HEK293 (cell line): Measurements from ENCODE around the gene KIF13A.
A peak's percentile ranks its signal among the peaks of the same experiment; 100 is the strongest.
"Not testable (repeated sequence)": the region's sequence is repeated elsewhere in the genome, so short reads cannot be mapped to it uniquely, and the experiment has no call there.

Experiments used
- CTCF ChIA-PET: fragments of 350-600 bp; formaldehyde crosslinking; extraction: SDS; loops from one replicate; lab custom pipeline; 2021; ENCODE audit warnings: antibody characterized with exemption; lab: Yijun Ruan, JAX
- POLR2A ChIA-PET: fragments of 300-600 bp; formaldehyde crosslinking; extraction: SDS; loops from one replicate; lab custom pipeline; 2020; ENCODE audit warnings: antibody characterized with exemption, inconsistent platforms; lab: Yijun Ruan, JAX
- H3K27ac ChIP-seq: fragments of 200-500 bp; sonication (Bioruptor generic); 2 replicates; pipeline ENCODE4 v1.5.1; 2014; ENCODE audit warnings: low read depth, low read length, control low read depth, inconsistent platforms; ENCODE audit errors: extremely low read depth
- H3K36me3 ChIP-seq, 2 experiments: fragments of 200-500 bp in 1 of 2; sonication (Bioruptor generic) in 1 of 2; 1 replicate in 1 of 2; 2 replicates in 1 of 2; pipeline ENCODE4 v1.5.1; 2014 to 2017; ENCODE audit warnings: inconsistent platforms in 2 of 2, low read length in 2 of 2; ENCODE audit not compliant: control insufficient read depth in 2 of 2, insufficient read depth in 1 of 2
- H3K4me1 ChIP-seq: fragments of 200-500 bp; sonication (Bioruptor generic); 2 replicates; pipeline ENCODE4 v1.5.1; 2014; ENCODE audit warnings: mild to moderate bottlenecking, low read length, inconsistent platforms; ENCODE audit not compliant: control insufficient read depth, insufficient read depth
- H3K4me3 ChIP-seq: 2 replicates; pipeline ENCODE4 v1.5.1; 2011; ENCODE audit warnings: low read depth, mild to moderate bottlenecking, control low read depth, low read length, moderate library complexity
- H3K9me3 ChIP-seq: fragments of 200-500 bp; sonication (Bioruptor generic); 2 replicates; pipeline ENCODE4 v1.5.1; 2014; ENCODE audit warnings: low read depth, low read length, inconsistent platforms; ENCODE audit not compliant: control insufficient read depth, insufficient read depth
- BCL6B ChIP-seq: fragments of 450-650 bp; formaldehyde crosslinking; IDR thresholded peaks from 2 replicates; pipeline ENCODE4 v1.5.1; 2017; ENCODE audit warnings: missing biosample characterization, missing genetic modification characterization
- EGR2 ChIP-seq: fragments of 450-650 bp; formaldehyde crosslinking; IDR thresholded peaks from 2 replicates; pipeline ENCODE4 v1.5.1; 2016; ENCODE audit warnings: low read depth, missing biosample characterization, missing genetic modification characterization
- ELK4 ChIP-seq: IDR thresholded peaks from 2 replicates; pipeline ENCODE4 v1.6.1; 2011; ENCODE audit warnings: mild to moderate bottlenecking, low read depth, low read length, borderline replicate concordance
- GFI1B ChIP-seq: fragments of 450-650 bp; formaldehyde crosslinking; IDR thresholded peaks from 2 replicates; pipeline ENCODE4 v1.5.1; 2016; ENCODE audit warnings: missing biosample characterization, missing genetic modification characterization
- HOXD13 ChIP-seq: sonication (generic); formaldehyde crosslinking; IDR thresholded peaks from 2 replicates; pipeline ENCODE4 v1.8.0; 2022; ENCODE audit warnings: missing genetic modification reagents, borderline replicate concordance
- KLF16 ChIP-seq: fragments of 450-650 bp; formaldehyde crosslinking; IDR thresholded peaks from 2 replicates; pipeline ENCODE4 v1.5.1; 2017; ENCODE audit warnings: missing biosample characterization, missing genetic modification characterization
- MYNN ChIP-seq: fragments of 450-650 bp; formaldehyde crosslinking; IDR thresholded peaks from 2 replicates; pipeline ENCODE4 v1.5.1; 2016; ENCODE audit warnings: missing biosample characterization, missing genetic modification characterization, borderline replicate concordance
- MZF1 ChIP-seq: fragments of 450-650 bp; formaldehyde crosslinking; IDR thresholded peaks from 2 replicates; pipeline ENCODE4 v1.5.1; 2017; ENCODE audit warnings: missing biosample characterization, missing genetic modification characterization, borderline replicate concordance
- PRDM1 ChIP-seq: fragments of 450-650 bp; formaldehyde crosslinking; IDR thresholded peaks from 2 replicates; pipeline ENCODE4; 2016; ENCODE audit warnings: missing biosample characterization, missing genetic modification characterization
- ZBTB8A ChIP-seq: fragments of 450-650 bp; formaldehyde crosslinking; IDR thresholded peaks from 2 replicates; pipeline ENCODE4 v1.5.1; 2016; ENCODE audit warnings: missing biosample characterization, missing genetic modification characterization
- ZFHX2 ChIP-seq: fragments of 450-650 bp; formaldehyde crosslinking; conservative IDR thresholded peaks from 2 replicates; pipeline ENCODE4 v1.5.1; 2016; ENCODE audit warnings: missing biosample characterization, missing genetic modification characterization
- ZNF10 ChIP-seq: fragments of 450-650 bp; formaldehyde crosslinking; IDR thresholded peaks from 2 replicates; pipeline ENCODE4 v1.5.1; 2017; ENCODE audit warnings: missing biosample characterization, missing genetic modification characterization
- ZNF157 ChIP-seq: fragments of 450-650 bp; formaldehyde crosslinking; IDR thresholded peaks from 2 replicates; pipeline ENCODE4 v1.5.1; 2016; ENCODE audit warnings: missing biosample characterization, missing genetic modification characterization
- ZNF341 ChIP-seq: fragments of 450-650 bp; formaldehyde crosslinking; IDR thresholded peaks from 2 replicates; pipeline ENCODE4; 2016; ENCODE audit warnings: low read depth, missing biosample characterization, missing genetic modification characterization
- ZNF391 ChIP-seq: fragments of 450-650 bp; formaldehyde crosslinking; IDR thresholded peaks from 2 replicates; pipeline ENCODE4 v1.5.1; 2016; ENCODE audit warnings: low read depth, missing biosample characterization, missing genetic modification characterization, borderline replicate concordance
- ZNF510 ChIP-seq: fragments of 450-650 bp; formaldehyde crosslinking; IDR thresholded peaks from 2 replicates; pipeline ENCODE4 v1.5.1; 2018; ENCODE audit warnings: mild to moderate bottlenecking, missing genetic modification characterization, missing biosample characterization; ENCODE audit not compliant: insufficient replicate concordance
- ZNF521 ChIP-seq: fragments of 450-650 bp; formaldehyde crosslinking; IDR thresholded peaks from 2 replicates; pipeline ENCODE4 v1.5.1; 2017; ENCODE audit warnings: missing biosample characterization, mild to moderate bottlenecking, missing genetic modification characterization
- ZNF624 ChIP-seq: fragments of 450-650 bp; formaldehyde crosslinking; IDR thresholded peaks from 2 replicates; pipeline ENCODE4 v1.5.1; 2017; ENCODE audit warnings: missing biosample characterization, missing genetic modification characterization
- ZNF629 ChIP-seq: fragments of 450-650 bp; formaldehyde crosslinking; IDR thresholded peaks from 2 replicates; pipeline ENCODE4 v1.5.1; 2017; ENCODE audit warnings: missing biosample characterization, missing genetic modification characterization
- ZNF707 ChIP-seq: fragments of 450-650 bp; formaldehyde crosslinking; IDR thresholded peaks from 2 replicates; pipeline ENCODE4 v1.5.1; 2016; ENCODE audit warnings: missing biosample characterization, missing genetic modification characterization
- ZNF776 ChIP-seq: fragments of 450-650 bp; formaldehyde crosslinking; IDR thresholded peaks from 2 replicates; pipeline ENCODE4 v1.5.0; 2017; ENCODE audit warnings: missing biosample characterization, missing genetic modification characterization, borderline replicate concordance
- ZNF837 ChIP-seq: fragments of 450-650 bp; formaldehyde crosslinking; IDR thresholded peaks from 2 replicates; pipeline ENCODE4 v1.5.1; 2016; ENCODE audit warnings: missing biosample characterization, missing genetic modification characterization
- ZSCAN5A ChIP-seq: fragments of 450-650 bp; formaldehyde crosslinking; IDR thresholded peaks from 2 replicates; pipeline ENCODE4 v1.5.1; 2016; ENCODE audit warnings: missing biosample characterization, missing genetic modification characterization
- TF ChIP-seq, protein P1 (sequence below): fragments of 450-650 bp; formaldehyde crosslinking; IDR thresholded peaks from 2 replicates; pipeline ENCODE4 v1.5.1; 2016; ENCODE audit warnings: missing biosample characterization, missing genetic modification characterization

The KIF13A gene

GRCh38 chr6:18023891-18024290, 36.5 kb upstream of the KIF13A start:
- POLR2A ChIA-PET = no interaction called here
- TF ChIP-seq ZSCAN5A (tag by site-specific recombination) (no peak), HOXD13 (no peak), BCL6B (no peak), MZF1 (tag by site-specific recombination) (no peak), ZNF391 (tag by site-specific recombination) (no peak), ZNF157 (tag by site-specific recombination) (no peak), MYNN (tag by site-specific recombination) (no peak), ZBTB8A (tag by site-specific recombination) (no peak), ZNF510 (tag by site-specific recombination) (no peak), PRDM1 (tag by site-specific recombination) (no peak), ZNF837 (tag by site-specific recombination) (no peak), ZNF776 (tag by site-specific recombination) (no peak)
- TF ChIP-seq, protein P1, sequence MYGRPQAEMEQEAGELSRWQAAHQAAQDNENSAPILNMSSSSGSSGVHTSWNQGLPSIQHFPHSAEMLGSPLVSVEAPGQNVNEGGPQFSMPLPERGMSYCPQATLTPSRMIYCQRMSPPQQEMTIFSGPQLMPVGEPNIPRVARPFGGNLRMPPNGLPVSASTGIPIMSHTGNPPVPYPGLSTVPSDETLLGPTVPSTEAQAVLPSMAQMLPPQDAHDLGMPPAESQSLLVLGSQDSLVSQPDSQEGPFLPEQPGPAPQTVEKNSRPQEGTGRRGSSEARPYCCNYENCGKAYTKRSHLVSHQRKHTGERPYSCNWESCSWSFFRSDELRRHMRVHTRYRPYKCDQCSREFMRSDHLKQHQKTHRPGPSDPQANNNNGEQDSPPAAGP = no peak
- CTCF ChIA-PET = interaction anchor here (1.0 kb wide), 2 partner anchors 19 to 23 kb away, joined by 3 read pairs; no protein-coding TSS in a partner anchor

DNA sequence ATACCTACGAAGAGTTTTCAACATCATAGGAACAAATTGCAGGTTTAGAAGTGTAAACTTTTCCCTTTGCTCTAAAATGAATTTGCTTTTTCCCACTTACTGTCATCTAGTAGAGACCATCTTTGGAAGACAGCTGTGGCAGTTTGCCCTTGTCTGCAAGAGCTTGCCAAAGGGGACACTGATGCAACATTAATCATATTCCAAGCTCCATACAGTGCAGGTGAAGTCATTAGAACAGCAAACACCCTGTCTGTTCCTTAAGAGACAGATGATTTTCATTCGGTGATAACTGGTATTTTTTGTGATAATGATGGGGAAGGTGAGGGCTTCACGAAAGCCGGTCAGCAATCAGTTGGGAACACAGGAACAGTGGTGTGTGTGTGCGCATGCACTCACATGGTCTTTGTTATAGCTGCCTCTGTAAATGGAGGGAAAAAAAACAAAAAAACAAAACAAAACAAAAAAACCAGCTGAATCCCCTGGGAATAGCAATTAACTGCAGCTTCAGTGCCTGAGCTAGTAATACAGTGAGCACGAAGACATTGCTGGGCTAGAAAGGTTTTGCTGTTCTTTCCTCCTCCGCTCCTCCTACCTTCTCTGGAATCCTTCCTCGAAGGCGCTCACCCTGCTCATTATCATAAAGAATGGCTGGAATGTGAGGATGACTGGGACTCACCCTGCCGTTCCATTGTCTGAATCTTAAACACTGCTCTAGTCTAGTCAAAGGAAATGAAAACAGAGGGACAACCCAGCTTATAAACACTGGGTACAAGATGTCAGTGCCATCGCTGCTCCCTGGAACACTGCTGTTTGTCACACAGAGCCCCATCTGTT, 35.2 kb upstream of the KIF13A start:
- H3K36me3 ChIP-seq = no peaks in the 10 kb centered on the region
- TF ChIP-seq EGR2 = peak; percentile 59; the same call in 1 of the 2 replicates
- TF ChIP-seq HOXD13 = no peak
- peak; percentile 71 for TF ChIP-seq ZFHX2
- TF ChIP-seq ZNF341 (tag by site-specific recombination) = peak; percentile 84
- no peaks in the 10 kb centered on the region for H3K4me1 ChIP-seq
- H3K9me3 ChIP-seq = no peaks in the 10 kb centered on the region
- CTCF ChIA-PET = interaction anchor here (0.5 to 1.4 kb wide), 7 partner anchors 14 to 481 kb away, joined by 3 to 5 read pairs (median 3); no protein-coding TSS in a partner anchor
- POLR2A ChIA-PET = interaction anchor here (0.8 kb wide), 1 partner anchor 29 kb away, joined by 3 read pairs; no protein-coding TSS in a partner anchor
- no peak overlapping the region for H3K4me3 ChIP-seq
- H3K27ac ChIP-seq = no peak overlapping the region

More at GRCh38 chr6:18023891-18024290, 36.5 kb upstream of the KIF13A start:
- H3K27ac ChIP-seq = no peak overlapping the region
- no peaks in the 10 kb centered on the region for H3K9me3 ChIP-seq
- H3K4me1 ChIP-seq = no peaks in the 10 kb centered on the region
- no peaks in the 10 kb centered on the region for H3K36me3 ChIP-seq
- no peak overlapping the region for H3K4me3 ChIP-seq

DNA sequence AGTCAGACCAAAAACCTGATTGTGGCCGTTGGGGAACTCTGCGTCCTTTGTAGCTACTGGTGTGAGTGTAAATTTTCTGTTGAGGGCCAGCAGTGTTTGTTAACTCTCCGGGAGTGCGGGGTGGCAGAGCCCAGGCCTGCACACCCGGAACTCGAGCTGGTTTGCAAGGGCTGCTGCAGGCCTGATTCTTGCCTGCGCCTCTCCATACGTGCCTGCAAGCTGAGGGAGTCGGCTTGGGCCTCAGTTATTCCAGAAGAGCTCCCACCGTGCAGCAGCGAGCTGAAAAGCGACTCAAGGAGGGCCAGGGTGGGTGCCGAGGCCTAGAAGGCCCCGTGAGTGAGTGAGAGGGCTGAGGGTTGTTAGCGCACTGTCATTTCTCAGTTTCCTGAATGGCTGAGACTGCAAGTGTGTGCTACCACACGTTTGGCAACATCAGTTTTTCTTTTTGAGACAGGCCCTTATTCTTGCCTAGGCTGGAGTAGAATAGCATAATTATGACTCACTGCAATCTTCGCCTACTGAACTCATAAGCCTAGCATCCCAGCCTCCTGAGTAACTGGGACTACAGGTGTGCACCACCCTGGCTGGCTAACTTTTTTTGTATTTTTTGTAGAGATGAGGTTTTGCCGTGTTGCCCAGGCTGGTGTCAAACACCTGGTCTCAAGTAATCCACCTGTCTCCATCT, 33.9 kb upstream of the KIF13A start:
- H3K4me3 ChIP-seq = no peak overlapping the region
- ChIA-PET POLR2A (interaction anchor here (1.1 kb wide), 1 partner anchor 35 kb away, joined by 4 read pairs; no protein-coding TSS in a partner anchor), CTCF (no interaction called here)
- TF ChIP-seq ZNF707 (tag by site-specific recombination) (no peak), ZNF624 (tag by site-specific recombination) (no peak), ELK4 (no peak), KLF16 (no peak), GFI1B (tag by site-specific recombination) (no peak), ZNF10 (no peak), ZNF629 (no peak), ZNF521 (tag by site-specific recombination) (no peak)
- H3K36me3 ChIP-seq = no peaks in the 10 kb centered on the region
- H3K9me3 ChIP-seq = no peaks in the 10 kb centered on the region
- no peak overlapping the region for H3K27ac ChIP-seq
- H3K4me1 ChIP-seq = no peaks in the 10 kb centered on the region

- H3K4me1 ChIP-seq, CTCF ChIA-PET: not testable (repeated sequence)
These were observed 33.1 kb upstream of the KIF13A start for GRCh38 chr6:18020545-18020944.

More at GRCh38 chr6:18020545-18020944, 33.1 kb upstream of the KIF13A start:
- H3K27ac ChIP-seq, H3K4me3 ChIP-seq, H3K36me3 ChIP-seq, H3K9me3 ChIP-seq: not testable (repeated sequence)
- POLR2A ChIA-PET = interaction anchor here (1.1 kb wide), 1 partner anchor 34 kb away, joined by 4 read pairs; no protein-coding TSS in a partner anchor
